ENCODE data around the gene SMAD7. TPM values are rescaled to one million over a fixed set of nuclear protein-coding genes. Genes with fewer than 3 reads are reported as not detected.

SMAD7 gene
- total RNA-seq, 1 experiment from 2014 or later = 12.0 TPM

DNA sequence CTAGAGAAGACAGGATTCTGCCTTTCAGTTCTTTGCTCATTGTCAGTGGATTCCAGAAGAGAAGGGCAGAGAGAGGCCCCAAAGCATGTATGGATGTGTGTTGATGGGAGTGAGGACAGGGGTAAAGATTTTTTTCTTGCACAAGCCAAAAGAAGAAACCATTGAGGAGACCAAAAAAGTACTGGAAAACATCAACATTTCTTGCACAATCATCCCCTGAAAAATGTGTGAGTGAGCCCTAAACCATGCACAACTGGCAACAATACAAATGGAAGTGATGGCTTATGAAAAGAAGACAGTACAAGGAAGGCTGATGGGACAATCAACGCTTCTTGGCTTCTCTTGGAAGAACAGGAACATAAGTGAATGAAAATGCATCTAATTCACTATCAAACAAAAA, 5.6 kb upstream of the SMAD7 start:
- CTCF ChIA-PET = no interaction called here

DNA sequence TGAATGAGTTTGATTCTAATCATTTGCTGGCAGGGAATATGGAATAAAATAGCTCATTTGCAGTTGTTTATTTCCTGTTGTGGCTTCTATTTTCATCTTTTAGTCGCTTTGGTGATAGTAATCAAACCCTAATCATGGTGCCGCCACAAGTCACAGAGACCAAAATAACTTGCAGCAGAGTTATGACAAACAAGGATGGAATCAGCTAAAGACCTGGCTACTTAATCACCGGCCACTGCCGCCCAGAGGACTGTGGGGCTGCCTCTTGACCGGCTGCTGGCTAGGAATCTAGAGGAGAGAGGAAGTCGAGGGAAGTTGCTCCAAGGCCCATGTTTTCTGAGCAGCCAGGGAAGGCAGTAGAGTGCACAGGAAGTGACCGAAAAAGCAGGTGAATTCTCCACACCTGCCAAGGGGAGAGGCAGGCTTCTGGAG, 5.1 kb upstream of the SMAD7 start:
- Histone ChIP-seq H3K27me3 (replicated peaks; ENCODE audit: insufficient read depth, low read depth, low read length, poor library complexity) (no peaks in the 10 kb centered on the region), H3K36me3 (ENCODE audit: insufficient read depth, low read length, poor library complexity, severe bottlenecking) (no peaks in the 10 kb centered on the region), H3K4me1 (ENCODE audit: insufficient read depth, low read length, poor library complexity, severe bottlenecking) (peaks cover 12% of the 10 kb centered on the region), H3K9me3 (ENCODE audit: low read depth, low read length, poor library complexity, severe bottlenecking) (no peaks in the 10 kb centered on the region), H3K27ac (ENCODE audit: low read depth, low read length, poor library complexity, severe bottlenecking) (no peak overlapping the region), H3K4me3 (ENCODE audit: low read depth, low read length, poor library complexity, severe bottlenecking) (no peak overlapping the region)
- DNase-seq (ENCODE audit: low spot score) = no peak
- BruUV-seq (replicated peaks) = no TSS peak
- ChIA-PET POLR2A (ENCODE audit: low non-redundant PET) (no interaction called here), CTCF (no interaction called here)
- TF ChIP-seq, protein P1, sequence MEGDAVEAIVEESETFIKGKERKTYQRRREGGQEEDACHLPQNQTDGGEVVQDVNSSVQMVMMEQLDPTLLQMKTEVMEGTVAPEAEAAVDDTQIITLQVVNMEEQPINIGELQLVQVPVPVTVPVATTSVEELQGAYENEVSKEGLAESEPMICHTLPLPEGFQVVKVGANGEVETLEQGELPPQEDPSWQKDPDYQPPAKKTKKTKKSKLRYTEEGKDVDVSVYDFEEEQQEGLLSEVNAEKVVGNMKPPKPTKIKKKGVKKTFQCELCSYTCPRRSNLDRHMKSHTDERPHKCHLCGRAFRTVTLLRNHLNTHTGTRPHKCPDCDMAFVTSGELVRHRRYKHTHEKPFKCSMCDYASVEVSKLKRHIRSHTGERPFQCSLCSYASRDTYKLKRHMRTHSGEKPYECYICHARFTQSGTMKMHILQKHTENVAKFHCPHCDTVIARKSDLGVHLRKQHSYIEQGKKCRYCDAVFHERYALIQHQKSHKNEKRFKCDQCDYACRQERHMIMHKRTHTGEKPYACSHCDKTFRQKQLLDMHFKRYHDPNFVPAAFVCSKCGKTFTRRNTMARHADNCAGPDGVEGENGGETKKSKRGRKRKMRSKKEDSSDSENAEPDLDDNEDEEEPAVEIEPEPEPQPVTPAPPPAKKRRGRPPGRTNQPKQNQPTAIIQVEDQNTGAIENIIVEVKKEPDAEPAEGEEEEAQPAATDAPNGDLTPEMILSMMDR (conservative IDR thresholded peaks at IDR 0.05; ENCODE audit: low read depth, low read length) = no peak
- no peak for TF ChIP-seq EZH2 (IDR thresholded peaks at IDR 0.05; ENCODE audit: borderline replicate concordance, low read depth, low read length, poor library complexity, severe bottlenecking)
- intact Hi-C loops (cut with micrococcal nuclease; ENCODE audit: unreplicated experiment) = no loop called here

More for the DNA sequence above, 5.6 kb upstream of the SMAD7 start:
- peaks cover 12% of the 10 kb centered on the region for H3K4me1 ChIP-seq (ENCODE audit: insufficient read depth, low read length, poor library complexity, severe bottlenecking)
- DNase-seq (ENCODE audit: low spot score) = no peak
- no peaks in the 10 kb centered on the region for H3K36me3 ChIP-seq (ENCODE audit: insufficient read depth, low read length, poor library complexity, severe bottlenecking)
- intact Hi-C loops (cut with micrococcal nuclease; ENCODE audit: unreplicated experiment) = no loop called here
- TF ChIP-seq, protein P1 (conservative IDR thresholded peaks at IDR 0.05; ENCODE audit: low read depth, low read length) = no peak
- no peak for TF ChIP-seq EZH2 (IDR thresholded peaks at IDR 0.05; ENCODE audit: borderline replicate concordance, low read depth, low read length, poor library complexity, severe bottlenecking)
- H3K4me3 ChIP-seq (ENCODE audit: low read depth, low read length, poor library complexity, severe bottlenecking) = no peak overlapping the region
- no peaks in the 10 kb centered on the region for H3K27me3 ChIP-seq (replicated peaks; ENCODE audit: insufficient read depth, low read depth, low read length, poor library complexity)
- no TSS peak for BruUV-seq (replicated peaks)
- no peak overlapping the region for H3K27ac ChIP-seq (ENCODE audit: low read depth, low read length, poor library complexity, severe bottlenecking)
- H3K9me3 ChIP-seq (ENCODE audit: low read depth, low read length, poor library complexity, severe bottlenecking) = no peaks in the 10 kb centered on the region
- POLR2A ChIA-PET (ENCODE audit: low non-redundant PET) = no interaction called here

DNA sequence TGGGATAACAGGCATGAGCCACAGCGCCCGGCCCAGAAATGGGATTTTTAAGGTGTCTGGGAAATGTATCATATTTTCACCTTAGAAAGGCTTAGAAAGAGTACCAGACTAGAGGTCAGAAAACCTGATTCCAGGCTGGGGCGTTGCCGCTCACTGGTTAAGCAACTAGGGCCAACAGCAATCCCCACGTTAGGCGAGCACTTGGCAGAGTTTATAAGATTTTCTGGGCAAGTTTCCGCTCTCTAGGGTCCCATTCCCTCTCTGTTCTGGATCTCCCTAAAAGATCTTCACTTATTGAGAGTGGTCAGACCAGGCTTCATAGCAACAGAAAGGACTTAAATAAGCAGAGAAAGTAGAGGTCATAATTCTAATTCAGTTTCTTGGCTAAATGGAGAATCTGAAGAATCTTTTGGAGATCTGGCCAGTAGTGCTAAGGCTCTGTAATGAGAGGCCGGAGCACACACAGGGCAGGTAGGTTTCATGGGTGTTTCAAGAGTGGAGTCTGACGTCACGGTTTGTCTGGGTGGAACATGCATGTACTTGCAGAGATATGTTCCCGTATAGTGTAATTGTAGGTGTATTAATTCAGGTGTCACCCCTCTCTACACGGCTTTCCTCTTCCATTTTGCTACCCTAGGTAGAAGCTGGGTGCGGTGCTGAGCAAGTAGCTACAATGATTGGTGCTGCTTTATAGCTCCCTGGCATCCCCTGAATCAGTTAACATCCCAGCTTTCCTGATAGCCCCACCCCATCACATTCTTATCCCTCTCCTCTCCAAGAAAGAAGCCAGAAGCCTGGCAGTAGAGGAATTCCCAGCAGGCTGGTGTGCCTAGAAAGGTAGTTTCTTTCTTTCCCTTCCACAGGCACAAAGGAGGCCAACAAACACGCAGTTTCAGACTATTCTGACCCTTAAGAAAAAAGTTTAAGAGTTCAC, 4.4 kb upstream of the SMAD7 start:
- no peaks in the 10 kb centered on the region for H3K27me3 ChIP-seq (replicated peaks; ENCODE audit: insufficient read depth, low read depth, low read length, poor library complexity)
- intact Hi-C loops (cut with micrococcal nuclease; ENCODE audit: unreplicated experiment) = no loop called here
- no peaks in the 10 kb centered on the region for H3K36me3 ChIP-seq (ENCODE audit: insufficient read depth, low read length, poor library complexity, severe bottlenecking)
- H3K9me3 ChIP-seq (ENCODE audit: low read depth, low read length, poor library complexity, severe bottlenecking) = no peaks in the 10 kb centered on the region
- CTCF ChIA-PET = no interaction called here
- H3K4me3 ChIP-seq (ENCODE audit: low read depth, low read length, poor library complexity, severe bottlenecking) = no peak overlapping the region
- H3K4me1 ChIP-seq (ENCODE audit: insufficient read depth, low read length, poor library complexity, severe bottlenecking) = peaks cover 12% of the 10 kb centered on the region
- H3K27ac ChIP-seq (ENCODE audit: low read depth, low read length, poor library complexity, severe bottlenecking) = no peak overlapping the region
- POLR2A ChIA-PET (ENCODE audit: low non-redundant PET) = no interaction called here
- no peak for DNase-seq (ENCODE audit: low spot score)
- no TSS peak for BruUV-seq (replicated peaks)
- TF ChIP-seq, protein P1 (conservative IDR thresholded peaks at IDR 0.05; ENCODE audit: low read depth, low read length) = no peak
- TF ChIP-seq EZH2 (IDR thresholded peaks at IDR 0.05; ENCODE audit: borderline replicate concordance, low read depth, low read length, poor library complexity, severe bottlenecking) = no peak

Data from A673 (cell line).